HepG2 (cell line): ENCODE data around the gene FAM174A. TPM values are rescaled to one million over a fixed set of nuclear protein-coding genes. Genes with fewer than 3 reads are reported as not detected.

Experiments
- ATAC-seq: fragments of 200-7000 bp; cut with Tn5 transposase; 3 replicates; pipeline ENCODE4 v1.9.1; 2020; ENCODE audit warnings: mild to moderate bottlenecking, moderate library complexity
- BruUV-seq: library from RNA; stranded (reverse); fragments of 400-500 nt; replicated peaks from 2 replicates; lab custom pipeline; 2021; lab: Mats Ljungman, UMichigan
- CTCF ChIA-PET: fragments of 300-600 bp; formaldehyde crosslinking; extraction: SDS; loops from one replicate; lab custom pipeline; 2021; ENCODE audit warnings: low total read pairs, inconsistent platforms, low intra/inter-chr PET ratio; lab: Yijun Ruan, JAX
- POLR2A ChIA-PET: fragments of 350-600 bp; sonication (Branson Sonifier 250); formaldehyde crosslinking; loops from one replicate; lab custom pipeline; 2020; ENCODE audit warnings: antibody characterized with exemption, inconsistent platforms; lab: Yijun Ruan, JAX
- DNase-seq: peaks from one replicate; pipeline ENCODE4 v3.0.0-alpha.2; 2015; ENCODE audit warnings: low spot score
- FAIRE-seq: peaks from 3 replicates; lab custom pipeline; 2011; peaks lifted over from hg19 to GRCh38; lab: Jason Lieb, UNC
- H2AFZ ChIP-seq: one replicate; pipeline ENCODE4 v1.6.1; 2011; ENCODE audit warnings: low read length, inconsistent platforms
- H3K27ac ChIP-seq: fragments of 300-600 bp; 3 replicates; pipeline ENCODE4 v1.8.0; 2011; ENCODE audit warnings: mixed run types, mild to moderate bottlenecking, mixed read lengths, low read length, inconsistent platforms; ENCODE audit not compliant: insufficient read depth; ENCODE audit errors: extremely low read length
- H3K27me3 ChIP-seq, 2 experiments: fragments of 200-600 bp in 1 of 2; 2 replicates in 1 of 2; 3 replicates in 1 of 2; pipeline versions ENCODE4 v1.6.0 to v1.8.0; 2011; ENCODE audit warnings: low read length in 2 of 2, mild to moderate bottlenecking in 2 of 2, moderate library complexity in 2 of 2, inconsistent platforms in 1 of 2; ENCODE audit not compliant: insufficient read depth in 2 of 2, control insufficient read depth in 1 of 2
- H3K36me3 ChIP-seq, 2 experiments: fragments of 200-600 bp in 1 of 2; replicated peaks in 1 of 2; 2 replicates in 1 of 2; 3 replicates in 1 of 2; pipeline versions ENCODE4 v1.5.1 to v1.8.0; 2011; ENCODE audit warnings: low read length in 2 of 2, inconsistent platforms in 1 of 2; ENCODE audit not compliant: insufficient read depth in 2 of 2, control insufficient read depth in 1 of 2
- H3K4me1 ChIP-seq: 2 replicates; pipeline ENCODE4 v1.5.1; 2012; ENCODE audit warnings: low read length, inconsistent platforms; ENCODE audit not compliant: insufficient read depth
- H3K4me2 ChIP-seq: 2 replicates; pipeline ENCODE4 v1.6.0; 2011; ENCODE audit warnings: low read depth, low read length, inconsistent platforms
- H3K4me3 ChIP-seq, 3 experiments: fragments of 200-600 bp in 1 of 3; sonication (generic), shearing (Covaris generic) in 1 of 3; replicated peaks in 1 of 3; 2 replicates each; pipeline ENCODE4 v1.5.1; 2011 to 2016; ENCODE audit warnings: low read length in 3 of 3, inconsistent platforms in 2 of 3, low read depth in 2 of 3, mild to moderate bottlenecking in 2 of 3, control low read depth in 1 of 3, mixed read lengths in 1 of 3; ENCODE audit not compliant: insufficient read depth in 1 of 3
- H3K79me2 ChIP-seq: one replicate; pipeline ENCODE4 v1.6.1; 2011; ENCODE audit warnings: low read length, inconsistent platforms; ENCODE audit not compliant: insufficient read depth
- H3K9ac ChIP-seq: 2 replicates; pipeline ENCODE4 v1.6.0; 2011; ENCODE audit warnings: mild to moderate bottlenecking, low read depth, low read length, inconsistent platforms; ENCODE audit not compliant: insufficient read depth
- H3K9me3 ChIP-seq: 2 replicates; pipeline ENCODE4 v1.5.1; 2012; ENCODE audit warnings: mild to moderate bottlenecking, low read length
- H4K20me1 ChIP-seq: 2 replicates; pipeline ENCODE4 v1.6.0; 2011; ENCODE audit warnings: inconsistent platforms, mild to moderate bottlenecking, low read length, moderate library complexity; ENCODE audit not compliant: insufficient read depth
- ARID3A ChIP-seq: IDR thresholded peaks from 2 replicates; pipeline ENCODE4 v1.6.1; 2012; ENCODE audit warnings: low read depth, low read length, improper control_type of control experiment
- ATF1 ChIP-seq: IDR thresholded peaks from 2 replicates; pipeline ENCODE4 v1.6.1; 2016; ENCODE audit warnings: mild to moderate bottlenecking, control low read depth
- CENPT ChIP-seq: sonication (generic); formaldehyde crosslinking; IDR thresholded peaks from 2 replicates; pipeline ENCODE4 v1.8.0; 2022; ENCODE audit warnings: low read depth, mild to moderate bottlenecking, moderate library complexity, missing genetic modification reagents
- DMTF1 ChIP-seq: sonication (generic); formaldehyde crosslinking; IDR thresholded peaks from 2 replicates; pipeline ENCODE4 v1.4.0; 2020; ENCODE audit warnings: mild to moderate bottlenecking, missing genetic modification reagents
- E2F2 ChIP-seq: sonication (generic); formaldehyde crosslinking; IDR thresholded peaks from 2 replicates; pipeline ENCODE4 v1.4.0; 2020; ENCODE audit warnings: missing genetic modification reagents, borderline replicate concordance
- HES4 ChIP-seq: sonication (generic); formaldehyde crosslinking; IDR thresholded peaks from 2 replicates; pipeline ENCODE4 v1.9.0; 2021; ENCODE audit warnings: mild to moderate bottlenecking, missing genetic modification reagents, borderline replicate concordance
- HIC2 ChIP-seq: sonication (generic); formaldehyde crosslinking; IDR thresholded peaks from 2 replicates; pipeline ENCODE4 v1.9.0; 2022; ENCODE audit warnings: low read depth, missing genetic modification reagents
- JUN ChIP-seq: sonication (generic); formaldehyde crosslinking; IDR thresholded peaks from 2 replicates; pipeline ENCODE4 v1.4.0; 2020; ENCODE audit warnings: mild to moderate bottlenecking, missing genetic modification reagents
- MEF2D ChIP-seq: sonication (generic); formaldehyde crosslinking; IDR thresholded peaks from 2 replicates; pipeline ENCODE4 v1.5.1; 2020; ENCODE audit warnings: mild to moderate bottlenecking, missing genetic modification reagents
- PATZ1 ChIP-seq: sonication (generic); formaldehyde crosslinking; IDR thresholded peaks from 2 replicates; pipeline ENCODE4 v1.4.0; 2020; ENCODE audit warnings: missing genetic modification reagents
- STAG1 ChIP-seq: sonication (generic); formaldehyde crosslinking; IDR thresholded peaks from 2 replicates; pipeline ENCODE4 v1.4.0; 2020; ENCODE audit warnings: missing genetic modification reagents
- ZFAT ChIP-seq: sonication (generic); formaldehyde crosslinking; conservative IDR thresholded peaks from 2 replicates; pipeline ENCODE4 v1.8.1; 2023; ENCODE audit warnings: missing genetic modification reagents, inconsistent platforms
- ZMAT5 ChIP-seq: sonication (generic); formaldehyde crosslinking; IDR thresholded peaks from 2 replicates; pipeline ENCODE4 v1.5.0; 2020; ENCODE audit warnings: mild to moderate bottlenecking, low read depth, missing genetic modification reagents, borderline replicate concordance
- ZNF567 ChIP-seq: sonication (generic); formaldehyde crosslinking; IDR thresholded peaks from 2 replicates; pipeline ENCODE4 v1.8.1; 2023; ENCODE audit warnings: mild to moderate bottlenecking, missing genetic modification reagents, borderline replicate concordance
- ZNF749 ChIP-seq: sonication (generic); formaldehyde crosslinking; IDR thresholded peaks from 2 replicates; pipeline ENCODE4 v1.8.0; 2022; ENCODE audit warnings: mild to moderate bottlenecking, missing genetic modification reagents, moderate library complexity, borderline replicate concordance
- in situ Hi-C: cut with HindIII; loops from 2 replicates; pipeline ENCODE4 v1.10.0; 2017; ENCODE audit warnings: low pct_unique_long_range_greater_than_20kb; ENCODE audit not compliant: extremely low pct_ligation_motif_present
- intact Hi-C: fragments of 100-400 bp; cut with micrococcal nuclease; formaldehyde crosslinking; loops from one replicate; pipeline ENCODE4 v1.10.0; 2022; ENCODE audit not compliant: unreplicated experiment
- polyA plus RNA-seq, 8 experiments: library from polyadenylated mRNA; depleted of rRNA in 3 of 8; stranded (reverse) in 7 of 8; unstranded in 1 of 8; fragments of >200 nt; fragmentation: Illumina TruSeq in 4 of 8; extraction: Trizol in 4 of 8; gene quantifications; 2 replicates each; pipeline versions ENCODE4 v1.2.1 to v1.2.3, GENCODE V29; 2011 to 2016; ENCODE audit warnings: low read depth in 4 of 8, missing spikeins in 1 of 8, mixed read lengths in 1 of 8; ENCODE audit not compliant: insufficient read depth in 1 of 8
- total RNA-seq, 5 experiments: library from RNA; depleted of rRNA; stranded (reverse); fragments of >200 nt; fragmentation: Illumina TruSeq; extraction: Trizol; gene quantifications; 2 replicates each; pipeline ENCODE4 v1.2.3, GENCODE V29; 2016; ENCODE audit warnings: low read depth in 1 of 5

The FAM174A gene
- total and polyA plus RNA-seq, 2 of the 13 experiments (the other 11 are each of a cell fraction or from before 2014, with no cell fraction given), result 6.8 to 7.8 TPM

GRCh38 chr5:100575815-100576214 is 40.6 kb downstream of the FAM174A start:
- no TSS peak for BruUV-seq
- Histone ChIP-seq H3K27ac (no peak overlapping the region), H2AFZ (no peak overlapping the region), H3K9me3 (no peaks in the 10 kb centered on the region), H3K4me3 (no peak overlapping the region), H4K20me1 (peaks cover 2% of the 10 kb centered on the region; the same call in 1 of the 2 replicates), H3K27me3 (no peaks in the 10 kb centered on the region), H3K4me1 (no peaks in the 10 kb centered on the region), H3K4me2 (no peak overlapping the region), H3K79me2 (no peaks in the 10 kb centered on the region), H3K9ac (no peak overlapping the region), H3K36me3 (no peaks in the 10 kb centered on the region)
- FAIRE-seq, result no peak
- TF ChIP-seq HES4, result no peak
- no peak for TF ChIP-seq MEF2D (CRISPR knock-in tag)
- no peak for TF ChIP-seq JUN (CRISPR knock-in tag)
- TF ChIP-seq HIC2 (CRISPR knock-in tag), result no peak
- no peak for TF ChIP-seq ZNF749 (CRISPR knock-in tag)
- TF ChIP-seq ARID3A, result no peak
- TF ChIP-seq STAG1 (CRISPR knock-in tag), result no peak
- TF ChIP-seq ATF1, result no peak
- no peak for TF ChIP-seq ZNF567 (CRISPR knock-in tag)
- no peak for TF ChIP-seq CENPT (CRISPR knock-in tag)
- TF ChIP-seq PATZ1 (CRISPR knock-in tag), result no peak
- no peak for TF ChIP-seq ZMAT5 (CRISPR knock-in tag)
- TF ChIP-seq E2F2 (CRISPR knock-in tag), result no peak
- no peak for TF ChIP-seq DMTF1 (CRISPR knock-in tag)
- no peak for TF ChIP-seq ZFAT (CRISPR knock-in tag)
- intact Hi-C loops (no loop called here), in situ Hi-C loops (no loop called here)
- DNase-seq, result no peak
- no peak for ATAC-seq
- ChIA-PET CTCF (no interaction called here), POLR2A (no interaction called here)
